ENCODE data around the gene CORO1A. TPM values are rescaled to one million over a fixed set of nuclear protein-coding genes. Genes with fewer than 3 reads are reported as not detected.

Gene CORO1A
- total RNA-seq, 1 donor from 2014 or later, result 4.0 TPM

DNA sequence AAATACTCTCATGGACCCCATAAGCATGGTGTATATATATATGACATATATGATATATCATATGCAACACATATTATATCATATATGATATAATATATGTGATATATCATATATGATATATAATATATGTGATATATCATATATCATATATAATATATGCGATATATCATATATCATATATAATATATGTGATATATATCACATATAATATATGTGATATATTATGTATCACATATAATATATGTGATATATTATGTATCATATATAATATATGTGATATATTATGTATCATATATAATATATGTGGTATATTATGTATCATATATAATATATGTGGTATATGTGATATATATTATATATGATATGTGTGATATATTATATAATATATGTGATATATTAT, 38.5 kb upstream of the CORO1A start:
- FAIRE-seq, result no peak
- DNase-seq (ENCODE audit: low read depth), result no peak

DNA sequence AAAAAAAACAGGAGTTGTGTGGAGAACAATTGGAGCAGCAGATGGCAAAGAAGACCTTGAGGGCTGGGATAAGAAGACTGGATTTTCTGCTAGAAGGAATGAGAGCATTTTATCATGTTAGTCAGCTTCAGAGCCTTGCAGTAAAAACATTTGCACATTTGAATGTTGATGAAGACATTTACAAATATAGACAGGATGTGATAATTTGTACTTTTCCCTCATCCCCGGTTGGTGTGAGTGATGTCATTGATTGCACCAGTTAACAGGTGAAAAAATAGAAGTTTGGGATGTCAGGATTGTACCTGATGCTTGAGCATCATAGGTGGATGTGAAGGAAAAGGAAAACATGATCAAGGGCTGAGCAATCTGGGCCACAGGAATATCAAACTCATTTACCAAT, 37.7 kb upstream of the CORO1A start:
- peaks cover 12% of the 10 kb centered on the region for H3K9me3 Mint-ChIP-seq (ENCODE audit: unreplicated experiment)
- H3K27ac Mint-ChIP-seq (ENCODE audit: unreplicated experiment), result no peak overlapping the region
- no peak for TF ChIP-seq EZH2 (IDR thresholded peaks at IDR 0.05; ENCODE audit: insufficient read depth, low read length)
- TF ChIP-seq, protein P1, sequence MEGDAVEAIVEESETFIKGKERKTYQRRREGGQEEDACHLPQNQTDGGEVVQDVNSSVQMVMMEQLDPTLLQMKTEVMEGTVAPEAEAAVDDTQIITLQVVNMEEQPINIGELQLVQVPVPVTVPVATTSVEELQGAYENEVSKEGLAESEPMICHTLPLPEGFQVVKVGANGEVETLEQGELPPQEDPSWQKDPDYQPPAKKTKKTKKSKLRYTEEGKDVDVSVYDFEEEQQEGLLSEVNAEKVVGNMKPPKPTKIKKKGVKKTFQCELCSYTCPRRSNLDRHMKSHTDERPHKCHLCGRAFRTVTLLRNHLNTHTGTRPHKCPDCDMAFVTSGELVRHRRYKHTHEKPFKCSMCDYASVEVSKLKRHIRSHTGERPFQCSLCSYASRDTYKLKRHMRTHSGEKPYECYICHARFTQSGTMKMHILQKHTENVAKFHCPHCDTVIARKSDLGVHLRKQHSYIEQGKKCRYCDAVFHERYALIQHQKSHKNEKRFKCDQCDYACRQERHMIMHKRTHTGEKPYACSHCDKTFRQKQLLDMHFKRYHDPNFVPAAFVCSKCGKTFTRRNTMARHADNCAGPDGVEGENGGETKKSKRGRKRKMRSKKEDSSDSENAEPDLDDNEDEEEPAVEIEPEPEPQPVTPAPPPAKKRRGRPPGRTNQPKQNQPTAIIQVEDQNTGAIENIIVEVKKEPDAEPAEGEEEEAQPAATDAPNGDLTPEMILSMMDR (IDR thresholded peaks at IDR 0.05; ENCODE audit: insufficient read depth, low read depth, low read length), result no peak
- DNase-seq (ENCODE audit: low read depth), result no peak
- no peak overlapping the region for H2AFZ ChIP-seq (ENCODE audit: low read depth, low read length)
- no peak overlapping the region for H3K27ac ChIP-seq (ENCODE audit: low read depth, low read length)
- no peaks in the 10 kb centered on the region for H3K36me3 Mint-ChIP-seq (ENCODE audit: low read depth, unreplicated experiment)
- H3K4me1 Mint-ChIP-seq (ENCODE audit: low read depth, unreplicated experiment), result no peaks in the 10 kb centered on the region
- no peak overlapping the region for H3K4me3 ChIP-seq (ENCODE audit: insufficient read depth, low read depth, low read length)
- FAIRE-seq, result no peak
- H3K27me3 Mint-ChIP-seq (ENCODE audit: low read depth, unreplicated experiment), result no peaks in the 10 kb centered on the region
- no peaks in the 10 kb centered on the region for H3K27me3 ChIP-seq (ENCODE audit: insufficient read depth, low read length)
- H3K4me3 Mint-ChIP-seq (ENCODE audit: unreplicated experiment), result no peak overlapping the region
- no peaks in the 10 kb centered on the region for H3K79me2 ChIP-seq (ENCODE audit: insufficient read depth, low read length)
- no peaks in the 10 kb centered on the region for H3K4me1 ChIP-seq (ENCODE audit: insufficient read depth, low read length)
- no peak overlapping the region for H3K9ac ChIP-seq (ENCODE audit: low read length)
- H3K4me2 ChIP-seq (ENCODE audit: low read length), result no peak overlapping the region
- no peaks in the 10 kb centered on the region for H3K36me3 ChIP-seq (ENCODE audit: insufficient read depth, low read length)
- no peaks in the 10 kb centered on the region for H4K20me1 ChIP-seq (ENCODE audit: insufficient read depth, low read length)
- H3K9me3 ChIP-seq (ENCODE audit: insufficient read depth, low read depth, low read length), result peaks cover 2% of the 10 kb centered on the region

More for the DNA sequence above, 38.5 kb upstream of the CORO1A start:
- Mint-ChIP-seq H3K27ac (ENCODE audit: unreplicated experiment) (no peak overlapping the region), H3K36me3 (ENCODE audit: low read depth, unreplicated experiment) (no peaks in the 10 kb centered on the region), H3K27me3 (ENCODE audit: low read depth, unreplicated experiment) (peaks cover 1% of the 10 kb centered on the region), H3K4me3 (ENCODE audit: unreplicated experiment) (no peak overlapping the region), H3K9me3 (ENCODE audit: unreplicated experiment) (peaks cover 12% of the 10 kb centered on the region), H3K4me1 (ENCODE audit: low read depth, unreplicated experiment) (no peaks in the 10 kb centered on the region)
- TF ChIP-seq EZH2 (IDR thresholded peaks at IDR 0.05; ENCODE audit: insufficient read depth, low read length), result no peak
- TF ChIP-seq, protein P1 (IDR thresholded peaks at IDR 0.05; ENCODE audit: insufficient read depth, low read depth, low read length), result no peak
- Histone ChIP-seq H3K9me3 (ENCODE audit: insufficient read depth, low read depth, low read length) (peaks cover 2% of the 10 kb centered on the region), H3K79me2 (ENCODE audit: insufficient read depth, low read length) (no peaks in the 10 kb centered on the region), H4K20me1 (ENCODE audit: insufficient read depth, low read length) (no peaks in the 10 kb centered on the region), H3K9ac (ENCODE audit: low read length) (no peak overlapping the region), H3K27me3 (ENCODE audit: insufficient read depth, low read length) (no peaks in the 10 kb centered on the region), H3K4me2 (ENCODE audit: low read length) (no peak overlapping the region), H2AFZ (ENCODE audit: low read depth, low read length) (no peak overlapping the region), H3K27ac (ENCODE audit: low read depth, low read length) (no peak overlapping the region), H3K4me1 (ENCODE audit: insufficient read depth, low read length) (no peaks in the 10 kb centered on the region), H3K4me3 (ENCODE audit: insufficient read depth, low read depth, low read length) (no peak overlapping the region), H3K36me3 (ENCODE audit: insufficient read depth, low read length) (no peaks in the 10 kb centered on the region)

DNA sequence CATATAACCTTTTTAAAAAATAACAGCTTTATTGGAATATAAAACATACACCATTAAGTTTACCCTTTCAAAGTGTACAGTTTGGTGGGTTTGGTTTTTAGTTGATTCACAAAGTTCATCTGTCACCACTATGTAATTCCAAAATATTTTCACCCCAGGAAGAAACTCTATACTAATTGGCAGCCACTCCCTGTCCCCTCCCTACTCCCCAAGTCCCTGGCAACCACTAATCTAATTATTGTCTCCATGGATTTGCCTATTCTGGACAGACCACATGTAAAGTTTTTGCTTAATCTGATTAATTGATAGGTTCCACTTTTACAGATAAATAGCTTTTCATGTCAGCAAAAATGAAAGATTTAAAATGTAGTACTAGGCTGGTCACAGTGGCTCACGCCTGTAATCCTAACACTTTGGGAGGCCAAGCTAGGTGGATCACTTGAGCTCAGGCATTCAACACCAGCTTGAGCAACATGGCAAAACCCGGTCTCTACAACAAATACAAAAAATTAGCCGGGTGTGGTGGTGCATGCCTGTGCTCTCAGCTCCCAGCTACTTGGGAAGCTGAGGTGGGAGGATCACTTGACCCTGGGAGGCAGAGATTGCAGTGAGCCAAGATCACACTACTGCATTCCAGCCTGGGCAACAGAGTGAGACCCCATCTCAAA, 35.4 kb upstream of the CORO1A start:
- Mint-ChIP-seq H3K4me1 (ENCODE audit: low read depth, unreplicated experiment) (no peaks in the 10 kb centered on the region), H3K4me3 (ENCODE audit: unreplicated experiment) (no peak overlapping the region), H3K36me3 (ENCODE audit: low read depth, unreplicated experiment) (no peaks in the 10 kb centered on the region), H3K27ac (ENCODE audit: unreplicated experiment) (no peak overlapping the region), H3K9me3 (ENCODE audit: unreplicated experiment) (peaks cover 17% of the 10 kb centered on the region), H3K27me3 (ENCODE audit: low read depth, unreplicated experiment) (no peaks in the 10 kb centered on the region)
- Histone ChIP-seq H3K4me2 (ENCODE audit: low read length) (no peak overlapping the region), H3K4me3 (ENCODE audit: insufficient read depth, low read depth, low read length) (no peak overlapping the region), H3K9ac (ENCODE audit: low read length) (no peak overlapping the region), H3K9me3 (ENCODE audit: insufficient read depth, low read depth, low read length) (peaks cover 2% of the 10 kb centered on the region), H3K27me3 (ENCODE audit: insufficient read depth, low read length) (no peaks in the 10 kb centered on the region), H3K36me3 (ENCODE audit: insufficient read depth, low read length) (no peaks in the 10 kb centered on the region), H2AFZ (ENCODE audit: low read depth, low read length) (no peak overlapping the region), H3K4me1 (ENCODE audit: insufficient read depth, low read length) (no peaks in the 10 kb centered on the region), H3K79me2 (ENCODE audit: insufficient read depth, low read length) (no peaks in the 10 kb centered on the region), H4K20me1 (ENCODE audit: insufficient read depth, low read length) (no peaks in the 10 kb centered on the region), H3K27ac (ENCODE audit: low read depth, low read length) (no peak overlapping the region)
- FAIRE-seq, result no peak
- no peak for DNase-seq (ENCODE audit: low read depth)
- TF ChIP-seq EZH2 (IDR thresholded peaks at IDR 0.05; ENCODE audit: insufficient read depth, low read length), result no peak
- TF ChIP-seq, protein P1 (IDR thresholded peaks at IDR 0.05; ENCODE audit: insufficient read depth, low read depth, low read length), result no peak
